GM12892 (cell line): ENCODE measurements around the gene SMARCB1.

Experiments used
- DNase-seq: peaks from one replicate; pipeline ENCODE4 v3.0.0; 2011; ENCODE audit not compliant: insufficient read length
- FAIRE-seq: peaks from 2 replicates; lab custom pipeline; 2011; peaks lifted over from hg19 to GRCh38; lab: Jason Lieb, UNC
- POLR2A ChIP-seq: IDR thresholded peaks from 2 replicates; pipeline ENCODE4 v1.6.1; 2011; ENCODE audit warnings: low read depth, low read length, control low read depth
- POLR2AphosphoS5 ChIP-seq: IDR thresholded peaks from 2 replicates; pipeline ENCODE4 v1.6.1; 2011; ENCODE audit warnings: low read depth, low read length, control low read depth
- TAF1 ChIP-seq: IDR thresholded peaks from 2 replicates; pipeline ENCODE4 v1.6.1; 2011; ENCODE audit warnings: low read depth, mild to moderate bottlenecking, control low read depth, low read length, borderline replicate concordance

Gene SMARCB1

GRCh38 chr22:23829845-23830372 lies 43.1 kb downstream of the SMARCB1 start:
- TF ChIP-seq POLR2A, result no peak
- TF ChIP-seq TAF1, result no peak
- no peak for TF ChIP-seq POLR2AphosphoS5
- no peak for DNase-seq

DNA sequence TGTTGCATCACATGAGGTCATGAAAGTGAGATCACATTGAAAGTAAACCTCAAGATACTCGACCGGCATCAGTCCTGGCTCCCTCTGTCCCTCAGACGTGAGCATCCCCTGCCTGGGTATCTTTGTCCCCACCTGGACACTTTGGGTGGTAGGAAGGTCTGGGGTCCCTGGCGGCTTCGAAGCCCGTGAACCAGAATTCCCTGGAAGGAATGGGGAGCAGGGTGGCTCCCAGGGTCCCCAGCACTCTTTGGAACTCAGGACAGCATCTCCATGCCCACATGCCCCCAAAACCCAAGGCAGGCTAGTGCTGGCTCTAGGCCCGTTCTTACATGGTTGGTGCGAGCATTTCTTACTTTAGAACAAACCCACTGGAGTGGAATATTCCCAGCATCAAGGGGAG lies 44.5 kb downstream of the SMARCB1 start:
- FAIRE-seq (no peak), DNase-seq (no peak)
- TF ChIP-seq TAF1 (no peak), POLR2A (no peak), POLR2AphosphoS5 (no peak)

More at GRCh38 chr22:23829845-23830372, 43.1 kb downstream of the SMARCB1 start:
- FAIRE-seq, result no peak

DNA sequence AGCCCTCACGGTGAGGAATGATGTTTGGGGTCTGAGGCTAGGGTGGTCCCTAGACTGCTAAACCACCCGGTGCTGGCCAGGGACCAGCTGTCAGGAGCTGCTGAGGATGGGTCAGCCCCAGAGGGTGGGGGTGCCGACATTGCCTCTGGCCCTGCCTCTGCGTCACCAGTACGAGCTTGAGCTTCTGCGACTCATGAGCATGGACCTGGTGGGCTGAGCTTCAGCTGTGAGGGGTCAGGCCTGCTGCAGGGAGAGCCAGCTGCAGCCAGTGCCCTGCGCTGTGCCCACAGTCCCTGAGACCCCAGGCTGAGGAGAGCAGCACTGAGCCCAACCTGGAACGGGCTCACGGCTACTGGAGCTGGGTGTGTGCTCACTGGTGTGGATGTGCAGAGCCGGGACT lies 45.0 kb downstream of the SMARCB1 start:
- no peak for TF ChIP-seq POLR2A
- TF ChIP-seq TAF1, result no peak
- FAIRE-seq (no peak), DNase-seq (no peak)

DNA sequence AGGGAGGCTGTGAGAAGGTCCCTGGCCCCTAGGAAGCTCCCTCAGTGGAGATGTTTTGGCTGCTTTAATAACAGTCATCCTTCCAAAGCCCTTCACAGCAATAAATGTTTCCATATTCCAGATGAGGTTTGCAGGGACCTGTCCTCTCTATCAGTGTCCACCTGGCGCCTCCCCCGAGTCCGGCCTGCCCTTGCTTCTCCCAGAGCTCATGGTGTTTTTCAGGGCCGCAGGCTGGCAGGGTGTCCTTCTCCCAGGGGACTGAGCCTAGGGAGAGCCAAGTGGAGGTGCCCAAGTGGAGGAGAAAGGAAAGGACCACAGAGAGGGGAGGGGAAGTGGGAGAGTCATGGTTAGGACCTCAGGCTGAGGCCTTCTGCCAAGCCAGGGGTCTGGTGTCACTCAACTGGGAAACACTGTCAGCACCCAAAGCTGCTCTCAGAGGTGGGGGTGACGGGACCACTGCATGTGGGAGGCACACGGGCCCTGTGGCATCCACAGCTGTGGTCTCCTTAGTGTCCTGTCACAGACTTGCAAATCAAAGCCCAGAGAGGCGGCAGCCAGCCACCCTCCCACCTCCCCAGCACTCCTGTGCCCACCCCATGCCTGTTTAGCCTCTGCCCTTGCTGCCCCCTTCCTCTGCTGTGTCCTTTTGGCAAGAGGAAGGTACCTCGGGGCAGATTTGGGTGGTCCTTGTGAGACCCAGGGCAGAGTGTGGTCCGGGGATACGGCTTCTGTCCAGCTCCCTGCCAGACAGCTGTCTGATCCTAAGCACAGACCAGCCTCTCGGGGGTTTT lies 45.7 kb downstream of the SMARCB1 start:
- TF ChIP-seq POLR2A, result no peak
- no peak for TF ChIP-seq POLR2AphosphoS5
- TF ChIP-seq TAF1, result no peak
- DNase-seq (no peak), FAIRE-seq (no peak)

DNA sequence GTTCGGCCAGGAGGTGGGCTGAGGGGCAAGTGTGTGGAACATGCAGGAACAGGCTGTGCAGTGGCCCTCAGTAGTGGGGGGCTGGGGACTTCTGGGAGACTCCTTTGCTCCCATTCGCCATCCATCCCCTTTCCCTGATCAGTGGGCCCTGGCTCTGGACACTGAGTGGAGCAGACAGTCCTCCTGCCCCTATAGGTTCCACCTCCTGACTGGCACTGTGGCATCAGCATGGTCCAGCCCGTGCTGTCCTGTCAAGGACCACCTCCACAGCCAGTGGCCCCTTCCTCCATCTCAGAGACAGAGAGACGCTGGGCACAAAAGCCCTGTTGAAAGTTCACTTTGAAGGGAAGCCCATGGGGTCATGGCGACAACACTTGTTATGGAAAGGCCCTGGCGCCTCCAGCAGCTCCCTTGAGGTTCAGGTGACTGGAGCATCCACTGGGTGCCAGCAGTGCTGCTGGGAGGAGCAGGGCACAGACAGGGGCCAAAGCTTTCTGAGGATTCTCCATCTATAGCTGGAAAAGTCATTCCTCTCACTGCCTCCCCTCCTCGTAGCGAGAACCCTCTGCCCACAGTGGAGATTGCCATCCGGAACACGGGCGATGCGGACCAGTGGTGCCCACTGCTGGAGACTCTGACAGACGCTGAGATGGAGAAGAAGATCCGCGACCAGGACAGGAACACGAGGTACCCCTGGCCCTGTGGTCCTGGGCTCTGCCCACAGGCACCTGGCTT lies 46.4 kb downstream of the SMARCB1 start:
- no peak for FAIRE-seq
- TF ChIP-seq TAF1 (no peak), POLR2AphosphoS5 (no peak), POLR2A (no peak)
- DNase-seq, result no peak

DNA sequence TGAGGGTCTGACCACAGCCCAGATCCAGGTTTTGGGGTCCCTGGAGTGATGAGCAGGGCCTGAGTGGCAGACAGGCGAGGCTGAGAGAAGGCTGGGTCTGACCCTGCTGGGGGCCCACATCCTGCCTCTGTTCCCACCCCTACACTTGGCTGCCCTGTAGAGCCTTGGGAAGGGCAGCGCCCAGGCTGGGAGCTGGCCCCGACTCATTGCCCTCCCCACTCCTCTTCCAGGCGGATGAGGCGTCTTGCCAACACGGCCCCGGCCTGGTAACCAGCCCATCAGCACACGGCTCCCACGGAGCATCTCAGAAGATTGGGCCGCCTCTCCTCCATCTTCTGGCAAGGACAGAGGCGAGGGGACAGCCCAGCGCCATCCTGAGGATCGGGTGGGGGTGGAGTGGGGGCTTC lies 47.1 kb downstream of the SMARCB1 start:
- TF ChIP-seq POLR2AphosphoS5, result no peak
- no peak for TF ChIP-seq POLR2A
- no peak for TF ChIP-seq TAF1
- FAIRE-seq (no peak), DNase-seq (no peak)

GRCh38 chr22:23834406-23834792 lies 47.6 kb downstream of the SMARCB1 start:
- DNase-seq, result no peak
- FAIRE-seq, result no peak

DNA sequence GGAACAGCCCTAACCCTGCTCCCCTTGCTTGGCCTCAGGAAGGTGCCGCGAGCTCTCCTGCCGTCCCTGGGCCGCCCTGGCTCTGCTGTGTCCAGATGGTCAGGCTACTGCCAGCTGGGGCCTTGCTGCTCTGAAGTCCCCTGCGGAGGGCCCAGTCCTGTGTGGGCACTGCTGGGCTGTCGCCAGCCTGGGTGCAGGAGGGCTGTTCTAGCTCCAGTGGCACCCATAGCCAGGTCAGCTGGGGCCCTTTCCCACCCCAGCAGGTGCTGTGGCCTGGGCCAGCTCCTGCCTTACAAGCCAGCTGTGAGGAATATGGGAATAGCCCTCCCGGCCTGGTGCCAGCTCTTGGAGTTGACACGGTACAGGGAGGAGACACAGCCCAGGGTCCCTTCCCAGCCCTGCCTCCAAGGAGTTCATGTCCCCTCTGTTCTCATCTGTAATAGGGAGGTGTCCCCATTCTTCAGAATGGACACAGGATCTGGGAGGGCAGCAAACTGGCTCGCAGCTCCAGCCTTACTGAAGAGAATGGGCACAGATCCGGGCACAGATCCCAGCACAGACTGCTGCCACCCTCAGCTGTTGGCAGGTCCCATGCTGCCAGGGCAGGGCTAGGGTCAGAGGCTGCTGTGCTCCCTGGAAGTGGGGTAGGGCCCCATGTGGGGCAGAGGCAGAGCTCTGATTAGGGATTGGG lies 48.2 kb downstream of the SMARCB1 start:
- FAIRE-seq (no peak), DNase-seq (no peak)
- TF ChIP-seq POLR2AphosphoS5 (no peak), TAF1 (no peak), POLR2A (no peak)

More at GRCh38 chr22:23834406-23834792, 47.6 kb downstream of the SMARCB1 start:
- no peak for TF ChIP-seq POLR2A
- TF ChIP-seq TAF1, result no peak

GRCh38 chr22:23835484-23836144 lies 48.8 kb downstream of the SMARCB1 start:
- TF ChIP-seq POLR2A (no peak), TAF1 (no peak), POLR2AphosphoS5 (no peak)
- FAIRE-seq (no peak), DNase-seq (no peak)

DNA sequence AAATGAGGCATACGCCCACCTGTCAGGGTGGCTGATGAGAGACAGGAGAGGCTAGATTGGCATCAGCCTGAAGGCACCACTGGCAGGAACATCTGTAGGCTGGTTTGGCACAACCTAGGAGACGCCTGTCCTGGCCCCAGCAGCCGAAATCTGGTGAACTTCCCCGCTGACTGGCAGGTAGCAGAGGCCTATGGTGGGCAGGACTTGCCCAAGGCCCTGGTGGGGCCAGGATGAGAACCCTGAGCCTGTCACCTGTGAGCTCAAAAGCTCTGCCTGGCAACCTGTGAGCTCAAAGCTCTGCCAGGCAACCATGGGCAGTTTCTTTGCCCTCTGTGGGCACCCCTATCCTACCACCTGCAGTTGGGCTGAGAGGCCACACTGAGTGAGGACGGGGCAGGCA lies 49.5 kb downstream of the SMARCB1 start:
- no peak for DNase-seq
- no peak for TF ChIP-seq POLR2AphosphoS5
- FAIRE-seq, result no peak

GRCh38 chr22:23836692-23837495 lies 50.1 kb downstream of the SMARCB1 start:
- DNase-seq (no peak), FAIRE-seq (no peak)
- TF ChIP-seq POLR2AphosphoS5, result 0 out of 2 replicates have a peak, but pooled peaks have one; percentile 25
- TF ChIP-seq POLR2A, result no peak; the same call in 1 of the 2 replicates
- no peak for TF ChIP-seq TAF1
